ENCODE data around the gene DNAJC27.

Gene DNAJC27

DNA sequence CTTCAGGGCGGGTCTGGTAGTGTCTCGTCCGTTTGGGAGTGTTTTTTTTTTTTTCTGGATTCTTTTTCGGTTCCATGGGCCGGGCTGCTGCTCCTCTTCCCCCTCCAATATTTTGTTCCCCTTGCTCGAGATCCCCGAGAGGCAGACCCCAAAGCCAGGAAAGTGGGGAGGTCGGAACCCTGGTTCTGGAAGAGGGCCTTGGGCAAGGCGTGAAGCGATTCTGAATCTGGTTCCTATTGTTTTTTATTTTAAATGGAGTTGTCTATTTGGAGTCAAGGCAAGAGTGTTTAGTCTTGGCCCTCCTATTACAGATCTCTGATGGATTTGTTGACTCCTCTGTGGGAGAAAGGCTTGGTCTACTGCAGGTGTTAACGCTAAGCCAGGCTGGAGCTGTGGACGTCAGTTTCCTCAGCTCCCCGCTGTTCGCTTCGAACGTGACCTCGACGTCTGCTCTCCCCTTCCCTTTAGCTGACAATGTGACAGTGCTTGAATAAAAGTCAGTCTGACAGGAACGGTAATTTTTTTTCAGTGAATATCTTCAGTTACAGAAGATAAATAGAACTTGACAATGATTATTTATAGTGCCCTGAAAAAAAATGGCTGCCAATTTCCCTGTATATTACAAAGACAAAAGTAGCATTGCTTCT is 683 bp upstream of the DNAJC27 start:
- H3K27ac ChIP-seq: peak overlapping the region; percentile 87
- no peak for DNase-seq (ENCODE audit: low read depth, low spot score)

DNA sequence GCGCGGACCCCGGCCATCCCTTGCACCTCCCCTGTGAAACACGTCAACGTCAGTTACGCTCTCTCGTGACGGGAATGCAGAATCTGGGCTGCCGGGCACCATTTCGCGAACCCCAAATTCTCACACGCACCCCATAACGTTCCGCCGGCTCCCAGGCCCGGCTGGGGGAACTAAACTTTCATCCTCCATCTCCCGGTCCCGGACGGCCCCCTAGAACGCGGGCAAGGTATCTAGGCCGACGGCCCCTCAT is 544 bp downstream of the DNAJC27 start:
- H3K27ac ChIP-seq: peak overlapping the region; percentile 87
- no peak for DNase-seq (ENCODE audit: low read depth, low spot score)

DNA sequence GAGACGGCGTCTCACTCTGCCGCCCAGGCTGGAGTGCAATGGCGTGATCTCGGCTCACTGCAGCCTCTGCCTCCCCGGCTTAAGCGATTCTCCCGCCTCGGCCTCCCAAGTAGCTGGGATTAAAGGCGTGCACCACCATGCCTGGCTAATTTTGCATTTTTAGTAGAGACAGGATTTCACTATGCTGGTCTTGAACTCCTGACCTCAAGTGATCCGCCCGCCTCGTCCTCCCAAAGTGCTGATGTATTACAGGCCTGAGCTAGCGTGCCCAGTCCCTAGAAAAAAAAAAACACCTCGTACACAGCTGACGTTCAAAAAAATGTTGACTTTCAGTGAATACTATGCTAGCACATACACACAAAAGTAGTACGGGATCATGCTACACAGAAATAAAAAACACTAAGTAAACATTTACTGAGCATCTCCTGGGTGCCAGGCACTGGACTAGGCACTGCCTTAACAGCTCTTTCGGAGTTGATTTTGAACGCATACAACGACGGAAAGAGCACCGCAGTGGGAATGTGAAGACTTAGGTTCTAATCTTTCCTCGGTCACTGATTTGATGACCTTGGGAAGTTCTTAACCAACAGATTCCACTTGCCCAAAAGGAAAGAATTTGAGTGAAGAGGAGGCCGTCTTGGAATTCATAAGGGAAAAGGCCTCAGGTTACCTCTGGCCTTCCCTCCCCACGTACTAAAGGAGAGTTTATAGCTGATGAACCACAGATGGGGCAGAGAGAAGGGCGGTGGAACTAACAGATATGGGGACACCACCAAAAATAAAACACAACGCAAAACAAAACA is 1.1 kb downstream of the DNAJC27 start:
- H3K27ac ChIP-seq: peak overlapping the region; percentile 87
- no peak for DNase-seq (ENCODE audit: low read depth, low spot score)

DNA sequence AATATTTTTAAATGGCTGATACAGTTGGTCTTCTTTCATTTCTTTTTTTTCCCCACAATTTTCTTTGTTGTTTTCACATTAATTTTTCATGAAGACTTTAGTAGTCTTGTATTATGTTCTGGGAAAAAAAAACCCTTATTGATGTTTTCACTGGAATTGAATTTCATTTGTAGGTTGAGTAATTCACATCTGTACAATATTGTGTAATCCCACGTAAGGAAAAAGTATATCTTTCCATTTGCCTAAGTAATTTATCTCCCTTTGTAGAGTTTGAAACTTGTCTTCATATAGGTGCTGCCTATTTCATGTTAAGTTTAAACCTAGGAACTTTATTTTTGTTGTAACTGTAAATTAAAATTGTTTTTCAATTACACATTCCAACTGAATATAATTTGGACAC is 2.0 kb downstream of the DNAJC27 start:
- no peak overlapping the region for H3K27ac ChIP-seq
- no peak for DNase-seq (ENCODE audit: low read depth, low spot score)

DNA sequence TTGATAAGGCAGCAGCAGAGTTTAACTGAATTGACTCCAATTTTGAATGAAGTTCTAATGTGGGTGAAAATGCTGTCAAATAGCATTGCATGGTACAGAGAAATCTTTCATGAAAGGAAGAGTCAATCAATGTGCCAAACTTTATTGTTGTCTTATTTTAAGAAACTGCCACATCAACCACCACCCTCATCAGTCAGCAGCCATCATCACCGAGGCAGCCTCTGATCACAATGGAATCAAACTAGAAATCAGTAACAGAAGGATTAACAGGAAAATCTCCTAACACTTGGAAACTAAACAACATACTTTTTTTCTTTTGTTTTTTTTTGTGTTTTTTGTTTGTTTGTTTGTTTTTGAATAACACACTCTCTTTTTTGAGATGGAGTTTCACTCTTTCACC is 9.9 kb downstream of the DNAJC27 start:
- H3K27ac ChIP-seq: no peak overlapping the region
- DNase-seq (ENCODE audit: low read depth, low spot score): no peak

DNA sequence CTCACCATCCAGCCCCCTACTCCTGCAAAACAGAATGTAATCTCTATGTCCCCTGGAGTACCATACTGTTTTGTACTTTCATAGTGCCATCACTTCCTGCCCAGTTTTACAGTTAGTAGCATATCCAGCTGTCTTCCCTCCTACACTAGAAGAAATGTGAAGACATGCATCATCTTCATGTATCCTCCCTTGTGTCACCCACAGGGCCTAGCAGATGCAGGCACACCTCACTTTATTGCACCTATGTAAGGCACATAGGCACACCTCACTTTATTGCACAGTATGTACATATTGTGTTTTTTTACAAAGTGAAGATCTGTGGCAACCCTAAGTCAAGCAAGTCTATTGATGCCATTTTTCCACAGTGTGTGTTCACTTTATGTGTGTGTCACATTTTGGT is 12.0 kb downstream of the DNAJC27 start:
- H3K27ac ChIP-seq: no peak overlapping the region
- DNase-seq (ENCODE audit: low read depth, low spot score): no peak

DNA sequence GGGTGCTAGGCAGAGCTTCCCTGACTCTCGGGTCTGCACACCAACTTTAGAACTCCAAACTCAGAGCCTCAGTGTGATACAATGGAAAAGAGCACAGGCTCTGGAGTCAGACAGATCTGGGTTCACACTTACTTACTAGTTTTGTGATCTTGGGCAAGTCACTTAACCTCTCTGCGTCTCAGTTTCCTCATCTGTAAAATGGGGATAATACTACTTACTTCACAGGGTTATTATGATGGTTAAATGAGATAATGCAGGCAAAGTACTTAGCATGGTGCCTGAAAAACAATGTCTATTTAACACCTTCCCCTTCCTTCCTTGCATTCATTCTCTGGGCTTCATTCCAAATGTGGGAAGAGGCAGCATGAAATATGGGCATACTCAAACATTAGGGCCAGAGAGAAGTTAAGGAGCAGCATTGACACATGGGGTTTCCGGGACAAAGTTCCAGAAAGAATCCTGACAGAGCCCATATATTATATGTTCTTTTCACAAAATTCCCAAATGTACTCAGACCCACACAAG is 13.3 kb downstream of the DNAJC27 start:
- DNase-seq (ENCODE audit: low read depth, low spot score): no peak
- no peak overlapping the region for H3K27ac ChIP-seq

DNA sequence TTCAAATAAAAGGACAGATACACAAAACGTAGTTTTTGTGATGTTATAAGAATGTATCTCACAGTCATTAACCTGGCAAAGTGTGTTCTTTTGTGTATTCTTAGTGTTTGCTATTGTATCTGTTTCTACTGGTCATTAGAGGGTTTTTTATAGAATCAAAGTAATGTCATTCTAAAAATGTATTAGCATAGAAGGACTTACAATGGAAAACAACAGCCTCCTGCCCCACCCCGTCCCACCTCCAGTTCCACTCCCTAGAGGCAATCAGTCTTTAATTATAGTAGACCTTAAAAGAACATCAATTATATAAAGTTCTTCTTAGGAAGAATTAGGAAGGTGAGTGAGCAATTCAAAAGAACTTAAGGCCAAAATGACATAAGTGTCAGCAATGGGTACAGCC is 13.8 kb downstream of the DNAJC27 start:
- H3K27ac ChIP-seq: no peak overlapping the region
- no peak for DNase-seq (ENCODE audit: low read depth, low spot score)

DNA sequence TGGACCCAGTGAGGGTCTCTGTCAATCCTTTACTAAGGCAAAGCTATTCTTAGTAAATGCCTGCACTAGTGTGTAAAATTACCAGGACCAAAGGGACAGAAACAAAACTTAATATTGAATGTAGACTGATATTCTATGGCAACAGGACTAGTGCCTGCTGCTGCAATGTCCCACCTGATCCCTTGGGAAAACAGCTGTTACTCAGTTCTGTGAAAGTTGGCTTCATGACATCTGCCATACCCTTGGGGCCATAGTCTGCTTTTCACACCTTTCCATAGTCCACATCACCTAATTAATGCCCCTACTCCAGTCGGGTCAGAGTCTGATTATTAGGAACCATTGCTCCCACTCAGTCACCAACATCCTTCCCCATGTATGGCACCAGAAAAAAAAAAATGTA is 14.5 kb downstream of the DNAJC27 start:
- H3K27ac ChIP-seq: no peak overlapping the region
- no peak for DNase-seq (ENCODE audit: low read depth, low spot score)

DNA sequence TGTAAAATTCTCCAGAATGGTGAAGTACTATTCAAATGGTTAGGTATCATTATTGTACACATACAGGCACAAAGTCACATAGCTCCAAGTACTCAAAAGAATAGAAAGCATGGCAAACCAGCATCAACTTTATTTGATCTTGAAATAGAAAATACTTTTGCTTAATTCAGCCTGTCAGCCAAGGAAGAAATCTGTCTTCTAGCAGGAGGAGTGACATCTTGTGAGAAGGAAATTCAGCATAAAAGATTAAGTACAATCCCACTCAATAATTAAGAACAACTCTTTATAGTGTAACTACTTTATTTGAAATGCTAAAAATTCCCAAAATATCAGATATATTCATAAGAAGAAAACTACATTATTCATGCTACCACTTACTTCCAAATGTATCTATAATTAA is 15.8 kb downstream of the DNAJC27 start:
- DNase-seq (ENCODE audit: low read depth, low spot score): no peak
- H3K27ac ChIP-seq: no peak overlapping the region

DNA sequence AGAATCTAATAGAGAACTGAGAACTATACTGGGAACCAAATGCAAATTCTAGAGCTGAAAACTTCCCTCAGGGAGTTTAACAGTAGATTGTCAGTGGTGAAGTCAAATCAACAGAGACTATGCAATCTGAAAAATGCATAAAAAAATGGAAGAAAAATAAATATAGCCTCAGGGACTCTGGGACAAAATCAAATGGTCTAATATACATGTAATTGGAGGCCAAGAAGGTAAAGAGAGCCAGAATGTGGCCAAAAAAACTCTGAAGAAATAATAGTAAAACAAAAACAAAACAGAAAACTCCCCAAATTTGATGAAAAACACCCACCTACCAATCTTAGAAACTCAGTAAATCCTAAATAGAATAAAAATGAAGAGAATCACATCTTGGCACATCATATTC is 16.5 kb downstream of the DNAJC27 start:
- DNase-seq (ENCODE audit: low read depth, low spot score): no peak
- no peak overlapping the region for H3K27ac ChIP-seq

DNA sequence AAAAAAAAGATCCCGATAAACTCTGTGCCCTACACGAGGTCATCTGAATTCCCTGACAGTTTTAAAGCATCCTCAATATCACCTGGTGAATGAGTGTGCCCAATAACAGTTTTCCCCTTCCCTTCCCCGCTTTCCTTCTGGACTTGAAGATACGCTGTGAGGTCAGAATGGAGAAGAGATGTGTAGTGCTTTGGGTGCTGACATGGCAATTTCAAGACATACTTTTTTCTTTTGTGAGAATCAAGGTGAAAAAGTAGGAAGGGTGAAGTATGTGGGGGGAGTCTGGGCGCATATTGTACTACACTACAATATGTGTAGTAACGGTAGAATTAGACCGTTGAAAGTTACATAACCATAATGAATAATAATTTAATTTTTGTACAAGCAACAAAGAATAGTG is 21.7 kb downstream of the DNAJC27 start:
- DNase-seq (ENCODE audit: low read depth, low spot score): no peak
- no peak overlapping the region for H3K27ac ChIP-seq

DNA sequence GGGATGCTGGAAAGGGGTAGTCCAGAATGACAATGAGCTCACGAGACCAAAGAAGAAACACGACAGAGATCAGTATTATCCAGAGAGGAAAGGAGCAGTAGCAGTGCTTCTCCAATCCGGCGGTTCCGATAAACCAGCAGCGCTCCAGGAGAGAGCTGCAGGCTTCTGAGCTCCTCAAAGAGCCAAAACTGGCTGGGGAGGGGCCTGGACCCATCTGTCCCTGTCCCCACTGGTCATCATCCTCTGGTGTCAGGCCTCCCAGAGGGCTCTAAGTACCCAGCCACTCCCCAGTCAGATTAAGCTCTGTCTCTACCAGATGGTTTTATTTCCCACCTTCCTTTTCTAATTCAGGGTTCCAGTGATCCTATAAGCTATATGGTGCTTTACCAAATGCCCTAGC is 23.2 kb downstream of the DNAJC27 start:
- H3K27ac ChIP-seq: no peak overlapping the region
- no peak for DNase-seq (ENCODE audit: low read depth, low spot score)

DNA sequence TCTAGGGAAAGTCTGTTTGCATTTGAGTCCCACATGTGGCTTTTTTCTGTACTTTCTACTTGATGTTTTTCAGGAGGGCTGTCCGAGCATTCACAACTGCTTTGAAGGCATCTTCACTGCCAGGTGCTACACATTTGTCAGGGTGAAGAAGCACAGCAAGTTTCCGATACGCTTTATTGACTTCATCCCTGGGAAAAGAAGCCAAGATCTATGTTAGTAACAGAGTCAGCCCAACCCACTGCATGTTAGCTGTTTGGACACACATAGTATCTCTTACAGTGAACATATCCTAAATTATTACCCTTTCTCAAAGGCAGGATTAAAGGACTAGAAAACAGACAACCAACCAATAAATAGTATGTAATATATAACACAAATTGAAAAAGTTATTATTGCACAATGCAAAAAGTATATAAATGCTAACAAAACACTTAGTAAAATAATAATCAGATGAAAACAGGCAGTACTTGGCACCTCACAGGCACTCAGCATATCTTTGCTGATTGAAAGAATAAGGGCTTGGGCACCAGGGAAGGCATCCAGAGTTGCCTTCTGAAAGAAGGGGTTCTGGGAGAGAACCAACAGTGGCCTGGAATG is 24.1 kb downstream of the DNAJC27 start:
- no peak for DNase-seq (ENCODE audit: low read depth, low spot score)
- H3K27ac ChIP-seq: no peak overlapping the region

DNA sequence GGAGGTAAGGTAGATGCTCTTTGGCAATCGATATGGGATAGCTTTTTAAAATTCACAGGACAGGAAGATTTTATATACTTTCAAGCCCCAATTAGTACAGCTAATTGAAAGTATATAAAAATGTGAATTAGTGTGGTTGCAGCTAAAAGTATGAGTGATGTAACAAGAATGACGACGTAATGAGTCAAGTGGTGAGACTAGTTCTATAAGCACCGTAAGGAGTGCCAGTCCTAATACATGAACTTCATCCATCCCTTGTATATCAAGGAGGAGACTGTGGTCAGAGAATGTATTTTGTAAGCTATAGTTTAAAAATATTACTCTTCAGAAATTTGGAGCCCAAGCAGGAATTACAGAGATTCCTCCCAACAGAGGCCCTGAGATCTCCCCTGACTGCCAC is 25.8 kb downstream of the DNAJC27 start:
- peak; percentile 5 for DNase-seq (ENCODE audit: low read depth, low spot score)
- no peak overlapping the region for H3K27ac ChIP-seq

DNA sequence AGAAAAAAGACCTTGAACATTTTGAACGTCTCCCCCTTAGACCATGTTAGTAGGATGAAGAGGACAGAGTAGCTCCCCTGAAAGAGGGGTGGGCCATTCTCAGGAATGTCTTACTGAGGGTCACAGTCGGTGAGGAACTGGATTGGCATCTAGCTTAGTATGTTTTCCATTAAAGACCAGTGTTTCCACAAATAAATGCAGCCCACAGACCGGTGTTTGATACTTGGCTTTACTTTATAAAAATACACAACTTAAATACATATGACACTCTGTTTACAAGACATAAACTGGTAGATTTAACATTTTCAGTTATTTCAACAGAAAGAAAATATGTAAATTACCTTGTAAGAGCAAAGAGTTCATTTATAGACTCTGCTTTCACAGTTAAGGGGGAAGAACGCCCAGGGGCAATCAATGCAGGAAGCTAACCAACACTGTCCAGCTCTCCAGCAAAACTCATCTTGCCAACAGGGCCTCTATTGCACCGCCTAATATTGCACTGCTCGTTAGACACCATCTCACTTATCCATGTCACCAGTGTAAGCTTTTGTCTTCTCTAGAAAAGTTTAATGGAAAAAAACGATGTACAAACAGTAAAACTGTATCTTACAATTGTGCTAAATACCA is 28.2 kb downstream of the DNAJC27 start:
- no peak overlapping the region for H3K27ac ChIP-seq
- DNase-seq (ENCODE audit: low read depth, low spot score): no peak

DNA sequence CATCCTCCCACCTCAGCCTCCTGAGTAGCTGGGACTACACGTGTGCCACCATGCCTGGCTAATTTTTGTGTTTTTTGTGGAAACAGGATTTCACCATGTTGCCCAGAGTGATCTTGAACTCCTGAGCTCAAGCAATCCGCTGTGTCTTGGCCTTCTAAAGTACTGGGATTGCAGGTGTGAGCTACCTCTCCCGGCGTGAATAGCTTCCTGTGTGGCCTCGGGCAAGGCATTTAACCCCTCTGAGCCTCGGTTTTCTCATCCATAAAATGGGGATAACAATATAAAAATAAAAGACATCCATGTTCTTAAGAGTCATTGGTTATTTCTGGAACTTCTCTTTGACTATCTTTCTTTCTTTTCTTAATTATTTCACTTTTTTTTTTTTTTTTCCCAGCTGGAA is 32.4 kb downstream of the DNAJC27 start:
- no peak overlapping the region for H3K27ac ChIP-seq

DNA sequence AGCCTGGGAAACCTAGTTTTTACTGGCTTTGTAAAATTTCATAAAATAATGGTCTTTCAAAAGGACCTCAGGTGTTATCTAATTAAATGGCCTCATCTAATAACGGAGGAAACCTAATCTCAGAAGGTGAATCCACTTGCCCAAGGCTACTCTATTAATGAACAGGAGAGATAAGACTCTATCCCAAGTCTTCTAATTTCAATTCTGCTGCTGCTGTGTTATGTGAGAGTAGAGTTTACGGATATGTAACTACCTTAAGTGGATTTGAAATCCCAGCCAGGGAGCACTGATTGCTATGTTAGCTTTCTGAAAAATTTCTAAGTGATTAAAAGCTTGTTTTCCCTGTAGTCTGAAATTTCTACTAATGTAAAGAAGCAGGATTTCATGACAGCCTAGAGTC is 34.5 kb downstream of the DNAJC27 start:
- H3K27ac ChIP-seq: no peak overlapping the region
- DNase-seq (ENCODE audit: low read depth, low spot score): no peak

More for the DNA sequence above, 32.4 kb downstream of the DNAJC27 start:
- DNase-seq (ENCODE audit: low read depth, low spot score): no peak

DNA sequence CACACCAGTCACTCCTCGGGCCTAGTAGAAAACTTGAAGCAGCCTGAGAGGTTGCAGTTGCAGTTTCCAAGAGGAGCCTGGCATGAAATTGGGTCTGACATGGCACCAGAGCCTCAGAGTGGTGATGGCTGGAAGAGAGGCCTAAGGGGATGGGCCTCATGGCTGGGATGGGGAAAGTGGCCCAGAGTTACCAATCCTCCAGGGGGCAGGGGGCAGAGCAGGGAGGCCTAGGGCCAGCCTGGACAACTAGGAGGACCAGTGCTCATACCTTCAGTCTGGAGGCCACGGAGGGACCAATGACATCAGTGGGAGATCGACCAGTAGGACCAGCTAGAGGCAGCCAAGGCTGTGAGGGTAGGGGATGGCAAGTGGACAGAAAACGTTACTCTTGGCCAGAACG is 36.6 kb downstream of the DNAJC27 start:
- H3K27ac ChIP-seq: no peak overlapping the region
- no peak for DNase-seq (ENCODE audit: low read depth, low spot score)

DNA sequence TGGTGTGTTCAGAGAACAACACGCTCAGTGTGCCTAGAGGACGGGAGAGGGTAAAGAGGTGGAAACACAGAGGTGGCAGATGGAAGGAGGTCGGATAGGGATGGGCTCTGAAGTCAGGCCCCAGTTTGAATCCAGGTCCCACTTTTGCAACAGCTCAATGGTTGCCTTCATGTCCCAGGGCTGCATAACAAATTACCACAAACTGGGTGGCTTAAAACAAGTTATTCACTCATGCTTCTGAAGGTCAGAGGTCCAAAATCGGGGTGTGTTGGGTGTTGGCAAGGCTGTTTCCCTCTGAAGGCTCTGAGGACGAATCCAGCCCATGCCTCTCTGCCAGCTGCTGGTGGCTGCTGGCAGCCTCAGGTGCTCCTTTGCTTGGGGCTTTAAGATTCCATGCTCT is 39.0 kb downstream of the DNAJC27 start:
- DNase-seq (ENCODE audit: low read depth, low spot score): no peak
- H3K27ac ChIP-seq: no peak overlapping the region

DNA sequence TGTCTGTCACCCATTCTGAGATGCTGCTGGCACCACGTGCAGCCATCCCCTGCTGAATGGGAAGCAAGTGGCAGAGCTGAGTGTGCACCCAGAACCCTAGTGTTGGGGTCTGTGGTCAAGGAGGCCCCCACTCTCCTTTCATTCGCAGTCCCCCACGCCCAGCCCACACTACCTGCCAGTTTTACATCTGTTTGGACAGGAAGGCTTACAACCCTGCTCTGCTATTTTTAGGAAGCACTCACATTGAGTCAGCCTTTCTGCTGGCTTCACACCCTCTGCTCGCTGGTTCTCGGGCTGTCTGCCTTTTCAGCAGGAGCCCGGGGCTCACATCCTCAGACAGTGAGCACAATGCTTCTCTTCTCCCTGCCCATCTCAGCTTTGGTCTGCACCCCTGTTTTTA is 41.0 kb downstream of the DNAJC27 start:
- no peak overlapping the region for H3K27ac ChIP-seq

More for the DNA sequence above, 41.0 kb downstream of the DNAJC27 start:
- no peak for DNase-seq (ENCODE audit: low read depth, low spot score)
